Body of pancreas (tissue), 4 donors: ENCODE results near the gene PTPRJ. TPM values are rescaled to one million over a fixed set of nuclear protein-coding genes. Genes with fewer than 3 reads are reported as not detected.

Experiments used
- ATAC-seq: fragments of 150-250 bp; one replicate; pipeline ENCODE4 v1.9.1; 2016
- DNase-seq, 4 donors: peaks; one replicate each; pipeline ENCODE4 v3.0.0-alpha.2; 2019
- H3K27ac ChIP-seq, 4 donors: fragments of 200-600 bp; sonication (generic); 1 replicate in 3 of 4; 2 replicates in 1 of 4; pipeline versions ENCODE4 v1.5.1 to v1.6.1; 2016 to 2019; ENCODE audit warnings: mild to moderate bottlenecking in 1 of 4, mixed read lengths in 1 of 4, moderate library complexity in 1 of 4
- H3K27me3 ChIP-seq, 2 donors: fragments of 200-600 bp; sonication (generic); one replicate each; pipeline ENCODE4 v1.6.0; 2016; ENCODE audit warnings: mild to moderate bottlenecking in 1 of 2
- H3K36me3 ChIP-seq, 2 donors: fragments of 200-600 bp; sonication (generic); replicated peaks in 1 of 2; 2 replicates each; pipeline ENCODE4 v1.5.1; 2016; ENCODE audit warnings: low read depth in 2 of 2; ENCODE audit not compliant: insufficient read depth in 1 of 2
- H3K4me1 ChIP-seq: fragments of 200-600 bp; sonication (generic); one replicate; pipeline ENCODE4 v1.6.0; 2016
- H3K4me3 ChIP-seq, 2 donors: fragments of 200-600 bp; sonication (generic); 1 replicate in 1 of 2; 2 replicates in 1 of 2; pipeline ENCODE4 v1.5.1; 2016 to 2019
- H3K9me3 ChIP-seq, 3 donors: fragments of 200-600 bp; sonication (generic); 1 replicate in 2 of 3; 2 replicates in 1 of 3; pipeline ENCODE4 v1.5.1; 2016
- CTCF ChIP-seq, 7 experiments: fragments of 450-650 bp in 4 of 7; fragments of 200-600 bp in 3 of 7; sonication (generic) in 3 of 7; IDR thresholded peaks; one replicate each; pipeline ENCODE4 v1.5.1; 2016 to 2019; ENCODE audit warnings: antibody characterized with exemption in 7 of 7
- POLR2A ChIP-seq, 3 donors: fragments of 450-650 bp; IDR thresholded peaks; one replicate each; pipeline ENCODE4 v1.6.1; 2016; ENCODE audit warnings: antibody characterized with exemption in 3 of 3, mild to moderate bottlenecking in 2 of 3
- WGBS, 2 donors: methylation state at CpG; one replicate each; pipeline ENCODE4 v1.1.5; 2017; 5-methylcytosine and 5-hydroxymethylcytosine counted together
- intact Hi-C: fragments of 100-400 bp; cut with DNase I; formaldehyde crosslinking; loops from one replicate; pipeline ENCODE4 v1.15.1; 2023
- total RNA-seq, 2 donors: library from RNA; depleted of rRNA; stranded (reverse); fragments of >200 nt; gene quantifications; one replicate each; pipeline ENCODE4 v1.1.0, GENCODE V29; 2016

The PTPRJ gene
- total RNA-seq, 2 donors from 2014 or later: 10.9 to 17.1 TPM

- no peak for DNase-seq
- Histone ChIP-seq H3K4me3 (no peak overlapping the region), H3K27ac (no peak overlapping the region), H3K4me1 (no peaks in the 10 kb centered on the region), H3K36me3 (peaks cover 0 to 6% of the 10 kb centered on the region in 2 donors), H3K9me3 (no peaks in the 10 kb centered on the region), H3K27me3 (no peaks in the 10 kb centered on the region)
- no peak for ATAC-seq
- intact Hi-C loops: no loop called here
- TF ChIP-seq POLR2A (IDR thresholded peaks at IDR 0.05): no peak
- TF ChIP-seq CTCF (IDR thresholded peaks at IDR 0.05): no peak
- WGBS, 2 donors: 90 to 95% methylated on average over 7 of the region's 7 CpGs
Measured at GRCh38 chr11:48122656-48123055, 142.3 kb downstream of the PTPRJ start.

GRCh38 chr11:48123254-48123875 is 143.0 kb downstream of the PTPRJ start:
- H3K4me3 ChIP-seq: no peak overlapping the region
- H3K4me1 ChIP-seq: no peaks in the 10 kb centered on the region
- ATAC-seq (no peak), DNase-seq (no peak)
- H3K27me3 ChIP-seq: no peaks in the 10 kb centered on the region
- H3K36me3 ChIP-seq: peaks cover 0 to 11% of the 10 kb centered on the region in 2 donors
- WGBS, 2 donors: 87 to 96% methylated on average over 8 of the region's 8 CpGs
- no peaks in the 10 kb centered on the region for H3K9me3 ChIP-seq
- intact Hi-C loops: no loop called here
- TF ChIP-seq POLR2A (IDR thresholded peaks at IDR 0.05) (no peak), CTCF (IDR thresholded peaks at IDR 0.05) (no peak)
- no peak overlapping the region for H3K27ac ChIP-seq

- WGBS, 2 donors: 69 to 78% methylated on average over 6 of the region's 6 CpGs
- H3K27ac ChIP-seq: no peak overlapping the region
- no peak overlapping the region for H3K4me3 ChIP-seq
- H3K27me3 ChIP-seq: no peaks in the 10 kb centered on the region
- H3K4me1 ChIP-seq: no peaks in the 10 kb centered on the region
- peaks cover 0 to 16% of the 10 kb centered on the region in 2 donors for H3K36me3 ChIP-seq
- H3K9me3 ChIP-seq: no peaks in the 10 kb centered on the region
- ATAC-seq: no peak
- no peak for DNase-seq
- TF ChIP-seq CTCF (IDR thresholded peaks at IDR 0.05) (no peak), POLR2A (IDR thresholded peaks at IDR 0.05) (no peak)
- intact Hi-C loops: no loop called here
Measured at GRCh38 chr11:48123934-48124755, 143.8 kb downstream of the PTPRJ start.

- Histone ChIP-seq H3K9me3 (no peaks in the 10 kb centered on the region), H3K4me1 (no peaks in the 10 kb centered on the region), H3K4me3 (no peak overlapping the region), H3K36me3 (peaks cover 0 to 18% of the 10 kb centered on the region in 2 donors), H3K27ac (no peak overlapping the region), H3K27me3 (no peaks in the 10 kb centered on the region)
- intact Hi-C loops: no loop called here
- no peak for TF ChIP-seq CTCF (IDR thresholded peaks at IDR 0.05)
- no peak for TF ChIP-seq POLR2A (IDR thresholded peaks at IDR 0.05)
- ATAC-seq (no peak), DNase-seq (no peak)
- WGBS, 2 donors: 87 to 90% methylated on average over 6 to 11 of the region's 11 CpGs
Measured at GRCh38 chr11:48124880-48125279, 144.5 kb downstream of the PTPRJ start.
